Activated CD4-positive, alpha-beta T cell treated with anti-CD3 and anti-CD28 coated beads, Interleukin-2, amount 10 ng/mL, durations not matched to agents 24 days and 14 days (primary cell): Measurements from ENCODE around the gene VWA8. TPM values are rescaled to one million over a fixed set of nuclear protein-coding genes. Genes with fewer than 3 reads are reported as not detected.
"Not testable (repeated sequence)": the region's sequence is repeated elsewhere in the genome, so short reads cannot be mapped to it uniquely, and the experiment has no call there.

Experiments
- DNase-seq: peaks from one replicate; pipeline ENCODE4 v3.0.0; 2022
- H3K27ac Mint-ChIP-seq: one replicate; pipeline ENCODE4 v1.8.0; 2022; ENCODE audit warnings: mild to moderate bottlenecking, mixed read lengths
- H3K27me3 Mint-ChIP-seq: one replicate; pipeline ENCODE4 v1.8.0; 2022; ENCODE audit warnings: mixed read lengths
- H3K36me3 Mint-ChIP-seq: one replicate; pipeline ENCODE4 v1.8.0; 2022; ENCODE audit warnings: low read depth, mild to moderate bottlenecking, mixed read lengths
- H3K4me1 Mint-ChIP-seq: one replicate; pipeline ENCODE4 v1.8.0; 2021; ENCODE audit warnings: mixed read lengths
- H3K4me3 Mint-ChIP-seq: one replicate; pipeline ENCODE4 v1.8.0; 2022; ENCODE audit warnings: mild to moderate bottlenecking, moderate library complexity, mixed read lengths
- H3K9me3 Mint-ChIP-seq: one replicate; pipeline ENCODE4 v1.8.0; 2021; ENCODE audit warnings: mixed read lengths
- intact Hi-C: fragments of 100-400 bp; cut with micrococcal nuclease; formaldehyde crosslinking; loops from one replicate; pipeline ENCODE4 v1.15.1; 2023
- total RNA-seq: library from RNA; stranded (reverse); gene quantifications from 2 replicates; pipeline ENCODE4 v1.2.3, GENCODE V29; 2022

Gene VWA8
- total RNA-seq, 1 donor from 2014 or later, result 28.4 TPM

- no peak overlapping the region for H3K27ac Mint-ChIP-seq
- H3K4me3 Mint-ChIP-seq, result no peak overlapping the region
- no peaks in the 10 kb centered on the region for H3K27me3 Mint-ChIP-seq
- H3K9me3 Mint-ChIP-seq, result no peaks in the 10 kb centered on the region
- DNase-seq, result no peak
- H3K36me3 Mint-ChIP-seq, result no peaks in the 10 kb centered on the region
- H3K4me1 Mint-ChIP-seq, result peaks cover 2% of the 10 kb centered on the region
- intact Hi-C loops, result no loop called here
Observed at GRCh38 chr13:41645331-41645730, 315.6 kb downstream of the VWA8 start.

- Mint-ChIP-seq H3K4me3 (no peak overlapping the region), H3K27me3 (no peaks in the 10 kb centered on the region), H3K9me3 (no peaks in the 10 kb centered on the region), H3K27ac (no peak overlapping the region), H3K4me1 (peaks cover 5% of the 10 kb centered on the region), H3K36me3 (no peaks in the 10 kb centered on the region)
- no peak for DNase-seq
- intact Hi-C loops, result no loop called here
Observed at GRCh38 chr13:41644742-41645141, 316.2 kb downstream of the VWA8 start.

- H3K9me3 Mint-ChIP-seq, result no peaks in the 10 kb centered on the region
- H3K4me3 Mint-ChIP-seq, result no peak overlapping the region
- H3K36me3 Mint-ChIP-seq, result peaks cover 2% of the 10 kb centered on the region
- intact Hi-C loops, result no loop called here
- no peaks in the 10 kb centered on the region for H3K27me3 Mint-ChIP-seq
- DNase-seq, result no peak
- H3K4me1 Mint-ChIP-seq, result peaks cover 5% of the 10 kb centered on the region
- no peak overlapping the region for H3K27ac Mint-ChIP-seq
Observed at GRCh38 chr13:41643507-41643906, 317.4 kb downstream of the VWA8 start.

GRCh38 chr13:41641961-41642360 lies 318.9 kb downstream of the VWA8 start:
- no peaks in the 10 kb centered on the region for H3K9me3 Mint-ChIP-seq
- no peak overlapping the region for H3K4me3 Mint-ChIP-seq
- no peaks in the 10 kb centered on the region for H3K27me3 Mint-ChIP-seq
- no peak for DNase-seq
- H3K27ac Mint-ChIP-seq, result no peak overlapping the region
- intact Hi-C loops, result no loop called here
- peaks cover 5% of the 10 kb centered on the region for H3K36me3 Mint-ChIP-seq
- H3K4me1 Mint-ChIP-seq, result peaks cover 5% of the 10 kb centered on the region

- Mint-ChIP-seq H3K27me3 (no peaks in the 10 kb centered on the region), H3K4me3 (no peak overlapping the region), H3K9me3 (no peaks in the 10 kb centered on the region), H3K27ac (no peak overlapping the region), H3K4me1 (peaks cover 5% of the 10 kb centered on the region), H3K36me3 (peaks cover 5% of the 10 kb centered on the region)
- DNase-seq, result no peak
- intact Hi-C loops, result no loop called here
Observed at GRCh38 chr13:41641429-41641828, 319.5 kb downstream of the VWA8 start.

GRCh38 chr13:41639955-41640780 lies 320.7 kb downstream of the VWA8 start:
- H3K4me1 Mint-ChIP-seq, result peaks cover 3% of the 10 kb centered on the region
- intact Hi-C loops, result no loop called here
- peaks cover 5% of the 10 kb centered on the region for H3K36me3 Mint-ChIP-seq
- no peak overlapping the region for H3K27ac Mint-ChIP-seq
- H3K9me3 Mint-ChIP-seq, result no peaks in the 10 kb centered on the region
- H3K4me3 Mint-ChIP-seq, result no peak overlapping the region
- DNase-seq, result no peak
- H3K27me3 Mint-ChIP-seq, result no peaks in the 10 kb centered on the region

GRCh38 chr13:41639237-41639904 lies 321.5 kb downstream of the VWA8 start:
- intact Hi-C loops, result no loop called here
- no peak overlapping the region for H3K4me3 Mint-ChIP-seq
- no peaks in the 10 kb centered on the region for H3K9me3 Mint-ChIP-seq
- peaks cover 3% of the 10 kb centered on the region for H3K4me1 Mint-ChIP-seq
- H3K36me3 Mint-ChIP-seq, result peaks cover 5% of the 10 kb centered on the region
- no peak overlapping the region for H3K27ac Mint-ChIP-seq
- no peak for DNase-seq
- no peaks in the 10 kb centered on the region for H3K27me3 Mint-ChIP-seq

GRCh38 chr13:41637586-41637985 lies 323.3 kb downstream of the VWA8 start:
- intact Hi-C loops, result no loop called here
- H3K27me3 Mint-ChIP-seq, result no peaks in the 10 kb centered on the region
- no peaks in the 10 kb centered on the region for H3K9me3 Mint-ChIP-seq
- no peak for DNase-seq
- peaks cover 5% of the 10 kb centered on the region for H3K36me3 Mint-ChIP-seq
- no peak overlapping the region for H3K27ac Mint-ChIP-seq
- H3K4me3 Mint-ChIP-seq, result no peak overlapping the region
- peaks cover 3% of the 10 kb centered on the region for H3K4me1 Mint-ChIP-seq

GRCh38 chr13:41637032-41637431 lies 323.9 kb downstream of the VWA8 start:
- intact Hi-C loops, H3K4me1 Mint-ChIP-seq, H3K27ac Mint-ChIP-seq, H3K9me3 Mint-ChIP-seq, H3K36me3 Mint-ChIP-seq, H3K27me3 Mint-ChIP-seq, H3K4me3 Mint-ChIP-seq, DNase-seq: not testable (repeated sequence)

- H3K27ac Mint-ChIP-seq, H3K27me3 Mint-ChIP-seq, intact Hi-C loops, H3K9me3 Mint-ChIP-seq, H3K36me3 Mint-ChIP-seq, H3K4me3 Mint-ChIP-seq, DNase-seq, H3K4me1 Mint-ChIP-seq: not testable (repeated sequence)
Observed at GRCh38 chr13:41636590-41636989, 324.3 kb downstream of the VWA8 start.

GRCh38 chr13:41634407-41634806 lies 326.5 kb downstream of the VWA8 start:
- Mint-ChIP-seq H3K4me3 (no peak overlapping the region), H3K4me1 (no peaks in the 10 kb centered on the region), H3K27me3 (no peaks in the 10 kb centered on the region), H3K27ac (no peak overlapping the region), H3K36me3 (peaks cover 5% of the 10 kb centered on the region), H3K9me3 (no peaks in the 10 kb centered on the region)
- no peak for DNase-seq
- intact Hi-C loops, result no loop called here

GRCh38 chr13:41633776-41634175 lies 327.1 kb downstream of the VWA8 start:
- H3K27ac Mint-ChIP-seq, result no peak overlapping the region
- no peak overlapping the region for H3K4me3 Mint-ChIP-seq
- no peaks in the 10 kb centered on the region for H3K9me3 Mint-ChIP-seq

GRCh38 chr13:41631296-41631965 lies 329.5 kb downstream of the VWA8 start:
- intact Hi-C loops, result no loop called here
- no peaks in the 10 kb centered on the region for H3K36me3 Mint-ChIP-seq
- no peak for DNase-seq

More at GRCh38 chr13:41633776-41634175, 327.1 kb downstream of the VWA8 start:
- no peaks in the 10 kb centered on the region for H3K4me1 Mint-ChIP-seq
- no peak for DNase-seq
- intact Hi-C loops, result no loop called here
- peaks cover 5% of the 10 kb centered on the region for H3K36me3 Mint-ChIP-seq
- H3K27me3 Mint-ChIP-seq, result no peaks in the 10 kb centered on the region

GRCh38 chr13:41627425-41627824 lies 333.5 kb downstream of the VWA8 start:
- H3K4me1 Mint-ChIP-seq, result no peaks in the 10 kb centered on the region
- no peak for DNase-seq
- H3K4me3 Mint-ChIP-seq, result no peak overlapping the region

More at GRCh38 chr13:41631296-41631965, 329.5 kb downstream of the VWA8 start:
- no peak overlapping the region for H3K27ac Mint-ChIP-seq
- no peaks in the 10 kb centered on the region for H3K27me3 Mint-ChIP-seq
- H3K4me3 Mint-ChIP-seq, result no peak overlapping the region
- no peaks in the 10 kb centered on the region for H3K4me1 Mint-ChIP-seq
- H3K9me3 Mint-ChIP-seq, result no peaks in the 10 kb centered on the region

More at GRCh38 chr13:41627425-41627824, 333.5 kb downstream of the VWA8 start:
- Mint-ChIP-seq H3K9me3 (peaks cover 6% of the 10 kb centered on the region), H3K27me3 (no peaks in the 10 kb centered on the region), H3K36me3 (no peaks in the 10 kb centered on the region), H3K27ac (no peak overlapping the region)
- intact Hi-C loops, result no loop called here
